HG03521 (cell line): ENCODE measurements around the gene KCTD16.
A peak's percentile ranks its signal among the peaks of the same experiment; 100 is the strongest.

ENCODE experiments used
- ATAC-seq: cut with Tn5 transposase; IDR thresholded peaks from one replicate; pipeline ENCODE4 v1.9.1; 2021; ENCODE audit warnings: mild to moderate bottlenecking, moderate library complexity; ENCODE audit not compliant: unreplicated experiment

KCTD16 gene

DNA sequence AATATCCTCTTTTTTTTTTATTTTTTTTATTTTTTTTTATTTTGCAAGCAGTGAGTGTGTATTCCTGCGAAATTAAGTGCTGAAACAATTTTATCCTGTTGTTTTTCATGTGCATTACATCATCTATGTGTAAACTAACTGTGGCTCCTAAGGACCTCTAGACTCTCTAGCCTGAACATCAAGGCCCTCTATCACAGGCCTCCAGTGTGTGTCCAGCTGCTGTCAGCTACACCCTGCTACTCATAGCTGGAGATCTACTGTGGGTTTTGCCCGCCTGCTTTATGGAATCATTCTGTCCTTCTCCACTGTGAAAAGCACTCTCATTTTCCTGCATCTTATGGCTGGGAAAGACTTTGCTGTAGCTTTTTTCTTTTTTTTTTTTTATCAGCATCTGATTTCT, 157.8 kb downstream of the KCTD16 start:
- ATAC-seq, result no peak

GRCh38 chr5:144328980-144329379, 158.3 kb downstream of the KCTD16 start:
- no peak for ATAC-seq

- ATAC-seq, result no peak
Measured at GRCh38 chr5:144329681-144330080, 159.0 kb downstream of the KCTD16 start.

DNA sequence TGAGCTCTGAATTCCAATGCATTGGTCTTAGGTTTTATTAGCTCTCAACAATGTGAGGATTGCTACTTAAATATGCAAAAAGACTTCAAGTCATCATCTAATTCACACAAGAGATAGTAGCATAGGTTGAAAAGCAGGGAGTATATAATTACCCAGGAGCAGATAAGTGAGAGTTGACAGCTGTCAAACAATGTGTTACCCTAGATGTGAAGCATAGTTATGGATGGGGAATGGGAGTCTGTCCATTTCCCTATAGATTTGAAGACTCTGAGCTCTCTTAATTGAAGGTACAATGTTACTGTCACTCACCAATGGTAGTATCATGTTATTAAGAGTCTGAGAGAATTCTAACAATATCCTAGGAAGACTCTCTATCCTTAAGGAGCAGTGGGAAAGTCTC, 160.7 kb downstream of the KCTD16 start:
- no peak for ATAC-seq

DNA sequence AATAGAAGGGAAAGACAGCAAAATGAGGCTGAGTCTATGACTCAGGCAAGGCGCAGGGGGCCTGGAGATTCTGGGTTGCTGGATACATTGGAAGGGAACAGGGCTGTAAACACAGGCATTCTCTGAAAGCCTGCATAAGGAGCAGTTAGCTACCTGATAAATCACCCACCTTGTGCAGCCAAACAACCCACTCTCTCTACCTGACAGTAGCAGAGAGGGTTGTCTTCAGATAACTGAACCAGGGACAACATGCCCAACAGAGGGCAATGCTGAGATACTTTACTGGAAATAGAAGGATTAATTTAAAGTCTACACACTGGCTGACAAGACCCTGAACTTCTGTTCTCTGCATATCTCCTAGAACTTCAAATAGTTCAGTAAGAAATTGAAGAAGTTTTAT, 161.6 kb downstream of the KCTD16 start:
- no peak for ATAC-seq

DNA sequence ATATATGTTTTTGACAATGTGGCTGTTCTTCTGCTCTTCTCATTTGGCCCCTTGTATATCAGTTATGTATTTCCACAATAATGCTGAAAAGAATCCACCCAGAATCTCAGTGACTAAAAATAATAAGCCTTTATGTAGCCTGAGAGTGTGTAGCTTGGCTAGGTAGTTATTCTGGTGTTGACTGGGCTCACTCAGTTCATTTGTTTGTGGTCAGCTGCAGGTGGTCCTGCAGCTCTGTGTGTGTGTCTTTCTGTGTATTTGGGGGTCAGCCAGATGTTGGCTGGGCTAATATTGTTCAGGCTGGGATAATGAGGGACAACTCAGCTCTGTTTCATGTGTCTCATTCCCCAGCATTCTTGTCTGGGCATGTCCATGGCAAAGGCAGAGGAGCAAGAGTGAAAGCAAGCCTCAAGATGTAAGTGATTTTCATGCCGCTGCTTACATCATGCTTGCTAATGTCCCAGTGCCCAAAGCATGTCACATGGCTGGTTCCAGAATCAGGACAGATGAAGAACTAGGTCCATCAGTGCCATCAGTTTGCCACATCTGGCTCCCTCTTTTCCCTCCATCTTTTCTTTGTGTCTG, 162.8 kb downstream of the KCTD16 start:
- peak; percentile 64 for ATAC-seq

GRCh38 chr5:144335561-144335960, 164.9 kb downstream of the KCTD16 start:
- ATAC-seq, result no peak

- no peak for ATAC-seq
Measured at GRCh38 chr5:144336191-144336961, 165.7 kb downstream of the KCTD16 start.

- no peak for ATAC-seq
Measured at GRCh38 chr5:144352330-144352729, 181.7 kb downstream of the KCTD16 start.

DNA sequence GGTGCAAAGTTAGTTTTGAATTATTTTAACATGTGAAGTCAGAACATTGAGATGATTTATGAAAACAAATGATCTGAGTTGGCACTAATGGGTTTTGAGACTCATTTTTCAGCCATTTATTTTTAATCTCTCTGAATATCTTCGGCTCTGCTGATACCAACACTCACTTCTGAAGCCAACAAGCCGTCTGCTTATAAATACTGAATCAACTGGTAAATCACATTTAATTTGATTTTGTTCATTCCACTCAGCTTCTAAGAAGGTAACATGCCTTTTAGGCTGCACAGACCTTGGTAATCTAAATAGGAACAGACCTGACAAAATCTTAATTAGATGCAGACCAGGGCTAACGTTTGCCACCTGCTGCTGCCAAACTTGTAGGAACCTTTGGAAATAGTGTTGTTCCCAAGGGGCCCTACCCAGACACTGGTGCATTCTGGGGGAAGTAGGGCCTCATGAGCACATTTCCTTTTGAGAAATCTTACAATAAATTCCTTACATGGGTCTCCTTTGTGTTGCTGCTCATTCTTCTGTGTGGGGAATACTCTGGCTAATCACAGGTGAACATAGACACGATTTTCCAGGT, 182.2 kb downstream of the KCTD16 start:
- ATAC-seq, result no peak

GRCh38 chr5:144356489-144356888, 185.8 kb downstream of the KCTD16 start:
- no peak for ATAC-seq

DNA sequence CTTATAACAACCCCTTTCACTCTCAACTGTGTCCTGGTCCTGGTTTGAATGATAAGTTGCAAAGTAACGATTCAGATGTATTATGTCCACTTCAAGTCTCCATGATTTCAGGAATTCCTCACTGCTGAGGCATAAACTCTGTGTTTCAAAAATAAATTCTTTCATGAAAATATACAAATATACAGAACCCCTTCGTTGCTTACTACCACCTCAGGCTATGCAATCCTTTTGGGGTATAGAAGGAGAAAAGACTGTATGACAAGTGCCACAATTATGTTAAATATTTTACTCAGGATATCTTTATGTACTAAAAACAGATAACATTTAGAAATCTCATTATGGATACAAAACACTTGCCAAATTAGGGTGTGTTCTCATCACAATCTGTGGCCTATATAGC, 190.7 kb downstream of the KCTD16 start:
- ATAC-seq, result no peak

DNA sequence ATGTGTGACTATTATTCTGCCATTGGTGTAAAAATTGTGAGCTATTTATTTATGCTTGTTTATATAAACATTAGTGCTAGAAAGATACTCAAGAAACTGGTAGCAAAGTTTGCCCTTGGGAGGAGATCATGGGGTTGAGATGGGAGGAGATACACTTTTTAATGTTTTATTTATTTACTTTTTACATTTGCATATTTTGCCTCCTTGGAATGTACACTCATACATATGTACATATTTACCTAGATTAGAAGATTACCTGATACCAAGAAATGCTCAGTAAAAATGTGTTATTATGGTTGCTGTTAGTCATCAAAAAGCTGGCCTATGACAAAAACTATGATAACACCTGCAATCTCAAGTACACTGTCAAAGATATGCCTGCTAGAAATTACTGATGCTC, 195.2 kb downstream of the KCTD16 start:
- ATAC-seq, result no peak

DNA sequence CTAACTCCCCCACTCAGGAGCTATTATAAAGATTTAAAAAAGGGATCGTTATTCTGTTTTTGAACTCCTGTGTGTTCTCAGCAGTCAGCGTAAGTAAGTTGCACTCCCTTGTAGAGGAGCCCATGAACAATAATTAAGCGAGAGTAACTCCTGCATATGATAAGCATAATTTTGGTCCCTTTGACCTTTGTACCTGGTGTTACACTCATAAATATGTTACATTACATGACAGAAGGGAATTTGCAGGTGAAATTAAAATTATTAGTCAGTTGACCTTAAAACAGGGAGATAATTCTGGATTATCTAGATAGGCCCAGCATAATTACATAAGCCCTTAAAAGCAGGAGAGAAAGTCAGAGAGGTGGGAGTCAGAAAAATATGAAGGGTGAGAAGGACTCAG, 197.3 kb downstream of the KCTD16 start:
- ATAC-seq, result no peak

DNA sequence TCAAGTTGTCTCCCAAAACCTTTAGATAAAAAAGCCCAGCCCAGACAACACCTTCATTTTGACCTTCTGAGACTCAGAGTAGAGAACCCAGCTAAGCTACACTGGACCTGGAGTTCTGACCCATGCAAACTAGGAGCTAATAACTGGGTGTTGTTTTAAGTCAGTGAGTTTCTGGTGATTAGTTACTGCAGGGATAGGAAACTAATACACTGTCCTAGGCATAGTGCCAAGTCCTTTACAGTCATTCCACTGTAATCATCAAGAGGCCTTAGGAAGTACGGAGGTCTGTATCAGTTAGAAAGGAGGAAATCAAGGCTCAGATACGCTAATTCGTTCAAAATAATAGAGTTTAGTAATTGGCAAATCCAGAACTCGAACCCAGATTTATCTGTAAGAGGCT, 197.9 kb downstream of the KCTD16 start:
- no peak for ATAC-seq

GRCh38 chr5:144369006-144369405, 198.3 kb downstream of the KCTD16 start:
- ATAC-seq, result peak; percentile 56

DNA sequence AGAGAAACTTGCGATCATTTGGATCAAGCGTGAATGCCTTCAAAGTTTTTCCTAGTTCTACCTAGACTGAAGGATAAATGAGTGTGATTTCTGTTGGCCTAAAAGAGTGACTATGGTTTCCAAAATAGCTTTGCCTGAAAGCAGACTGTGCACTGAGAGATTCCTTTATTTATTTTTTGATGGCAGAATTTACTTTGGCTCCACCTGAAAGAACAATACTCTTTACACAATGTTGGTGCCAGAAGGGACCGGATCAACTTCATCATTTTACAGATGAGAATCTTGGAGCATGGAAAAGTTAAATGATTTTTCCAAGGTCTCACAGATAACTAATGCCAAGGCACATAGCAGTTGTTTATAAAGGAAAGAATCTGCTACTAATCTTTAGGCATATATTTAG, 199.6 kb downstream of the KCTD16 start:
- ATAC-seq, result no peak

DNA sequence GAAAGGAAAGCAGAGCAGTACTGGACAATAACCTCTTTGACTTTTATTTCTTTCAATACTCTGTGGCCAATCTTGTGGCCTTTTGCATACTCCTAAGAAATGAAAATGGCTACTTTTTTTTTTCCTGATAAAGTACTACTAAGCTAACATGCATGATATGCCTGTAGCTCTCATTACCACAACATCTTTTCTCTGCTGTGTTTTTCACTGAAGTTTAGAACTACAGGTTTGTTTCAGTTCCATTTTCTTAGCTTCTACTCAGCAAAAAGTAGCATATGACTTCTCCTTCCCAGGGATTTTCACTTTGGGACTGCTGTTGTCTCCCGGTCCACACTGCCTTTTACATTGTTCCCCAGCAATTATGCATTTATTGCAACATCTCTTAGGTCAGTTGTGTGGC, 204.0 kb downstream of the KCTD16 start:
- ATAC-seq, result no peak

DNA sequence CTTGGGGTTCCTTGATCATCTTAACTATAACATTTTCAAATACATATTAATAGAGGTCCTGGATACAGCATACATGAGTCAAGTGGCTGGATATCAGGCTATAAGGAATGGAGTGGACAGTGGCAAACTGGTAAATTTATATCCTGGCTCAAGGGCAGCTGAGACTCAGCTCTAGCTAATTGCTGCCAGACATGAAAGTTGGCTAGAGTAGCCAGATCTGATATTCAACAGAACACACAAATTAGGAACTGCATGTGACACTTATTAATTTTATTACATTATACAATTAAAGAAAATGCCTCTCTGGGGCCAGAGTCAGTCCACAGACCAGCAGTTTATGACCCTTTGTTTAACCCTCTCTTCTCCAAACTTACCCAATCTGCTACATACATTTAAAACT, 206.5 kb downstream of the KCTD16 start:
- ATAC-seq, result no peak

GRCh38 chr5:144378681-144379080, 208.0 kb downstream of the KCTD16 start:
- ATAC-seq, result no peak

DNA sequence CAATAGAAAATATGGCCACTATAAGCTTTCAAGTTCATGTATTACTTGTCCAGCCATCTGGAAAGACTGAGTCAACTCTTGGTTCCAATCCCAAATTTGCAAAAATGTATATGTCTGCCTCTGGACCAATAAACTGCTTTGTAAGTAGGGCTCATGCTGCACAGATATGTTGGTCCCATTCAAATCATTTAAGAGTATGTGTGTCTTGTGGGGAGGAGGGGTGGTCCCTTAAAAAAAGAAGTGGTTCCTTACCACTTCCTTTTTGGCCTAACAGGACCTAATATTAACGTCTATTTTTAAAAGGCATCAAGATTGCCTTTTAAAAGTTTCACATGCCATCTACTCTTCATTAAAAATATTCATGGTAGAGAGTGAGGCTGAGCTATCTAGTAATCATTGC, 214.9 kb downstream of the KCTD16 start:
- ATAC-seq, result no peak

DNA sequence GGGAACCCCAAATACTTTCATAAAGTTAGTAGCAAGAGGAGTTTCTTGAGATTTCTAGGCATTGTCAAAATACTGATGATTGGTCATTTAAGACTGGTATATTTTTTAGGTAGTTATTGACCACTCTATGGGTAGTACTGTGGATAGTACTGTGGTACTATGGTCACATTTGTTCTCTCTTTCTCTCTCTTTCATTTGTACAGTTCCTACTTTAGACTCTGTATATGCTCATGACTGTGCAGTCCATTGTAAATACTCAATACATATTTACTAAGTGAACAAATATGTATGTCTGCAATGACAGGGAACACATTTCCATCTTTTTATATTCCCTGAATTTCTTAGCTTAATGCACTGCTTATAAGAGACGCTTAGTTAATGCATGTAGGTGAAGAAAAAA, 215.6 kb downstream of the KCTD16 start:
- ATAC-seq, result no peak
